ENCODE results near the gene PRDM5. TPM values are rescaled to one million over a fixed set of nuclear protein-coding genes. Genes with fewer than 3 reads are reported as not detected.

Gene PRDM5
- total and polyA plus RNA-seq, 10 of the 15 experiments (the other 5 are each of a cell fraction or from before 2014, with no cell fraction given) = 0.07 TPM; not detected in 9

- CTCF ChIA-PET = no interaction called here
- 31% methylated on average over 17 of the region's 18 CpGs for WGBS (ENCODE audit: insufficient coverage, insufficient replicate concordance, low lambda C conversion rate, missing lambda C conversion rate)
- SMC1A ChIA-PET (ENCODE audit: uncharacterized antibody, unreplicated experiment) = no interaction called here
- H2AFZ ChIP-seq (ENCODE audit: control insufficient read depth, low read depth, low read length) = no peak overlapping the region
- H3K9me3 ChIP-seq (replicated peaks; ENCODE audit: control insufficient read depth, insufficient read depth, low read length) = peaks cover 3% of the 10 kb centered on the region; the same call in 2 of the 3 replicates
- H4K20me1 ChIP-seq (ENCODE audit: control insufficient read depth, insufficient read depth) = no peaks in the 10 kb centered on the region
- no peaks in the 10 kb centered on the region for H3K79me2 ChIP-seq (ENCODE audit: control insufficient read depth, insufficient read depth, low read length)
- FAIRE-seq = no peak
- no peak for DNase-seq (ENCODE audit: low read depth, low spot score)
- TF ChIP-seq MLLT1 (IDR thresholded peaks at IDR 0.05) (no peak), HDGF (IDR thresholded peaks at IDR 0.05) (no peak), CBFB (IDR thresholded peaks at IDR 0.05; ENCODE audit: low read depth) (no peak), ASH2L (IDR thresholded peaks at IDR 0.05; ENCODE audit: borderline replicate concordance, low read depth) (no peak), IRF4 (IDR thresholded peaks at IDR 0.05; ENCODE audit: low read depth, low read length) (no peak), BHLHE40 (IDR thresholded peaks at IDR 0.05; ENCODE audit: borderline replicate concordance in 1 of 2, low read depth in 2 of 2, low read length in 1 of 2) (no peak), POU2F2 (IDR thresholded peaks at IDR 0.05; ENCODE audit: borderline replicate concordance, low read depth, low read length) (no peak), NFXL1 (IDR thresholded peaks at IDR 0.05; ENCODE audit: borderline replicate concordance) (no peak)
- POLR2A ChIA-PET = no interaction called here
- no peak overlapping the region for H3K27ac ChIP-seq (ENCODE audit: control insufficient read depth, insufficient read depth)
- no TSS peak for BruUV-seq (replicated peaks)
- RAD21 ChIA-PET (ENCODE audit: unreplicated experiment) = no interaction called here
- no peak overlapping the region for H3K4me3 ChIP-seq
- no peak for ATAC-seq
- in situ Hi-C loops (cut with MboI) (no loop called here), intact Hi-C loops (cut with micrococcal nuclease; ENCODE audit: unreplicated experiment) (no loop called here)
- no peak overlapping the region for H3K4me2 ChIP-seq (ENCODE audit: control insufficient read depth, insufficient read depth)
- no peak overlapping the region for H3K9ac ChIP-seq (ENCODE audit: control insufficient read depth, insufficient read depth, low read length)
- H3K36me3 ChIP-seq (ENCODE audit: control insufficient read depth in 2 of 2, insufficient read depth in 2 of 2, low read length in 1 of 2) = no peaks in the 10 kb centered on the region
- H3K27me3 ChIP-seq (replicated peaks in 1 of 2; ENCODE audit: control insufficient read depth in 2 of 2, insufficient read depth in 2 of 2, low read length in 1 of 2) = no peaks in the 10 kb centered on the region
- H3K4me1 ChIP-seq (ENCODE audit: control insufficient read depth, insufficient read depth, low read length) = no peaks in the 10 kb centered on the region
Observed at GRCh38 chr4:120839974-120840751, 82.4 kb downstream of the PRDM5 start.
